PC-9 (cell line): ENCODE data around the gene CREB3L1. TPM values are rescaled to one million over a fixed set of nuclear protein-coding genes. Genes with fewer than 3 reads are reported as not detected.

Experiments used
- BruUV-seq: library from RNA; stranded (reverse); fragments of 400-500 nt; replicated peaks from 2 replicates; lab custom pipeline; 2021; lab: Mats Ljungman, UMichigan
- CTCF ChIA-PET: fragments of 300-600 bp; sonication (Branson Sonifier 250); formaldehyde crosslinking; loops from one replicate; lab custom pipeline; 2022; ENCODE audit warnings: antibody characterized with exemption; lab: Charles Lee
- POLR2A ChIA-PET: fragments of 300-600 bp; sonication (Branson Sonifier 250); formaldehyde crosslinking; loops from one replicate; lab custom pipeline; 2022; ENCODE audit warnings: antibody characterized with exemption; ENCODE audit not compliant: unreplicated experiment; lab: Charles Lee
- DNase-seq, 2 experiments: peaks; one replicate each; pipeline versions ENCODE4 v3.0.0 to v3.0.0-alpha.2; 2015 to 2022; ENCODE audit warnings: mixed read lengths in 1 of 2
- H2AFZ ChIP-seq: fragments of 200-600 bp; sonication (generic); 2 replicates; pipeline ENCODE4 v1.8.1; 2017; ENCODE audit warnings: antibody characterized with exemption
- H3F3A ChIP-seq: fragments of 200-600 bp; sonication (generic); 2 replicates; pipeline ENCODE4 v1.8.1; 2017; ENCODE audit warnings: antibody characterized with exemption, mild to moderate bottlenecking, low read depth; ENCODE audit not compliant: insufficient read depth
- H3K27ac ChIP-seq: fragments of 200-600 bp; sonication (generic); 2 replicates; pipeline ENCODE4 v1.6.1; 2016; ENCODE audit warnings: mixed run types
- H3K27me3 ChIP-seq: fragments of 200-600 bp; sonication (generic); 2 replicates; pipeline ENCODE4 v1.6.1; 2016; ENCODE audit warnings: low read depth, mixed run types; ENCODE audit not compliant: insufficient read depth
- H3K36me3 ChIP-seq: fragments of 200-600 bp; sonication (generic); 2 replicates; pipeline ENCODE4 v1.6.1; 2016; ENCODE audit warnings: low read depth, mixed run types
- H3K4me1 ChIP-seq: fragments of 200-600 bp; sonication (generic); replicated peaks from 2 replicates; pipeline ENCODE4 v1.6.1; 2016; ENCODE audit warnings: mixed run types; ENCODE audit not compliant: insufficient read depth
- H3K4me2 ChIP-seq: fragments of 200-600 bp; sonication (generic); 2 replicates; pipeline ENCODE4 v1.6.1; 2017; ENCODE audit warnings: mixed run types
- H3K4me3 ChIP-seq: fragments of 200-600 bp; sonication (generic); 2 replicates; pipeline ENCODE4 v1.6.1; 2016; ENCODE audit warnings: mixed run types
- H3K79me2 ChIP-seq: fragments of 200-600 bp; sonication (generic); 2 replicates; pipeline ENCODE4 v1.6.1; 2017; ENCODE audit warnings: low read depth, mixed run types
- H3K9me2 ChIP-seq: fragments of 200-600 bp; sonication (generic); 2 replicates; pipeline ENCODE4 v1.8.1; 2017; ENCODE audit warnings: mild to moderate bottlenecking; ENCODE audit not compliant: insufficient read depth
- H3K9me3 ChIP-seq: fragments of 200-600 bp; sonication (generic); 2 replicates; pipeline ENCODE4 v1.8.1; 2016; ENCODE audit warnings: low read depth; ENCODE audit not compliant: insufficient read depth
- H4K20me1 ChIP-seq: fragments of 200-600 bp; sonication (generic); 2 replicates; pipeline ENCODE4 v1.8.1; 2017; ENCODE audit not compliant: insufficient read depth
- CTCF ChIP-seq: fragments of 200-600 bp; sonication (generic); conservative IDR thresholded peaks from 2 replicates; pipeline ENCODE4 v1.6.1; 2017; ENCODE audit warnings: mixed run types, antibody characterized with exemption, mild to moderate bottlenecking, moderate library complexity
- EZH2 ChIP-seq: fragments of 200-600 bp; sonication (generic); IDR thresholded peaks from 2 replicates; pipeline ENCODE4 v1.8.0; 2017; ENCODE audit warnings: antibody characterized with exemption, low read depth
- intact Hi-C: fragments of 100-400 bp; cut with micrococcal nuclease; formaldehyde crosslinking; loops from one replicate; pipeline ENCODE4 v1.10.0; 2022; ENCODE audit not compliant: unreplicated experiment
- total RNA-seq: library from RNA; stranded (reverse); gene quantifications from 2 replicates; pipeline ENCODE4 v1.2.3, GENCODE V29; 2021

CREB3L1 gene
- total RNA-seq, 1 experiment from 2014 or later = 3.1 TPM

- H3K9me2 ChIP-seq = no peaks in the 10 kb centered on the region
- DNase-seq = no peak
- H3K79me2 ChIP-seq = no peaks in the 10 kb centered on the region
- no peak overlapping the region for H3K27ac ChIP-seq
- no peak overlapping the region for H2AFZ ChIP-seq
- no TSS peak for BruUV-seq
- no peak for TF ChIP-seq CTCF
- H3K4me2 ChIP-seq = no peak overlapping the region
- H3F3A ChIP-seq = no peaks in the 10 kb centered on the region
- intact Hi-C loops = no loop called here
- ChIA-PET CTCF (no interaction called here), POLR2A (no interaction called here)
- peaks cover 11% of the 10 kb centered on the region for H3K4me1 ChIP-seq
- H3K4me3 ChIP-seq = no peak overlapping the region
- H3K9me3 ChIP-seq = no peaks in the 10 kb centered on the region
- no peaks in the 10 kb centered on the region for H3K27me3 ChIP-seq
- no peaks in the 10 kb centered on the region for H4K20me1 ChIP-seq
- no peaks in the 10 kb centered on the region for H3K36me3 ChIP-seq
Measured at GRCh38 chr11:46285594-46286033, 8.2 kb downstream of the CREB3L1 start.

GRCh38 chr11:46286789-46287188, 9.3 kb downstream of the CREB3L1 start:
- H3K4me2 ChIP-seq = no peak overlapping the region
- H4K20me1 ChIP-seq = no peaks in the 10 kb centered on the region
- ChIA-PET POLR2A (no interaction called here), CTCF (no interaction called here)
- no peaks in the 10 kb centered on the region for H3K9me2 ChIP-seq
- no peaks in the 10 kb centered on the region for H3K9me3 ChIP-seq
- no peak for DNase-seq
- TF ChIP-seq EZH2 (no peak), CTCF (no peak)
- no TSS peak for BruUV-seq
- H3K4me3 ChIP-seq = no peak overlapping the region
- H3F3A ChIP-seq = no peaks in the 10 kb centered on the region
- no peak overlapping the region for H2AFZ ChIP-seq
- intact Hi-C loops = no loop called here
- no peaks in the 10 kb centered on the region for H3K27me3 ChIP-seq
- no peaks in the 10 kb centered on the region for H3K36me3 ChIP-seq
- H3K4me1 ChIP-seq = peaks cover 16% of the 10 kb centered on the region
- no peak overlapping the region for H3K27ac ChIP-seq
- H3K79me2 ChIP-seq = no peaks in the 10 kb centered on the region

GRCh38 chr11:46288451-46288850, 11.0 kb downstream of the CREB3L1 start:
- no peak overlapping the region for H3K4me3 ChIP-seq
- H3K4me2 ChIP-seq = no peak overlapping the region
- TF ChIP-seq EZH2 = no peak
- TF ChIP-seq CTCF = no peak
- H3K79me2 ChIP-seq = no peaks in the 10 kb centered on the region
- POLR2A ChIA-PET = no interaction called here
- no peak for DNase-seq
- no peaks in the 10 kb centered on the region for H4K20me1 ChIP-seq
- H3K27me3 ChIP-seq = no peaks in the 10 kb centered on the region
- H3K9me2 ChIP-seq = no peaks in the 10 kb centered on the region
- CTCF ChIA-PET = no interaction called here
- peaks cover 17% of the 10 kb centered on the region for H3K4me1 ChIP-seq
- H3K27ac ChIP-seq = no peak overlapping the region
- no peaks in the 10 kb centered on the region for H3K36me3 ChIP-seq
- peaks cover 13% of the 10 kb centered on the region; the same call in 1 of the 2 replicates for H3F3A ChIP-seq
- H3K9me3 ChIP-seq = no peaks in the 10 kb centered on the region
- no TSS peak for BruUV-seq
- no peak overlapping the region for H2AFZ ChIP-seq
- intact Hi-C loops = no loop called here
